HUES64 (cell line): ENCODE measurements around the gene C7orf33.

ENCODE experiments used
- H3K27ac ChIP-seq: 2 replicates; pipeline ENCODE4 v1.7.0; 2013; ENCODE audit warnings: low read depth, low read length, inconsistent platforms
- H3K27me3 ChIP-seq: 2 replicates; pipeline ENCODE4 v1.6.1; 2013; ENCODE audit warnings: mild to moderate bottlenecking, low read length; ENCODE audit not compliant: insufficient read depth
- H3K36me3 ChIP-seq: 2 replicates; pipeline ENCODE4 v1.6.1; 2013; ENCODE audit warnings: mild to moderate bottlenecking, low read length; ENCODE audit not compliant: insufficient read depth
- H3K4me1 ChIP-seq: 2 replicates; pipeline ENCODE4 v1.6.1; 2013; ENCODE audit warnings: mild to moderate bottlenecking, low read length, moderate library complexity; ENCODE audit not compliant: insufficient read depth
- H3K4me3 ChIP-seq: 2 replicates; pipeline ENCODE4 v1.5.1; 2013; ENCODE audit warnings: mild to moderate bottlenecking, low read length, moderate library complexity
- H3K9ac ChIP-seq: 2 replicates; pipeline ENCODE4 v1.6.1; 2013; ENCODE audit warnings: mild to moderate bottlenecking, low read depth, low read length
- H3K9me3 ChIP-seq: 2 replicates; pipeline ENCODE4 v1.6.1; 2013; ENCODE audit warnings: low read depth, low read length; ENCODE audit not compliant: insufficient read depth
- WGBS: fragments of 150-250, 120-280 bp; methylation state at CpG from one replicate; pipeline ENCODE4 v1.1.7; 2013; ENCODE audit warnings: missing lambda C conversion rate; 5-methylcytosine and 5-hydroxymethylcytosine counted together

The C7orf33 gene

GRCh38 chr7:148607151-148607661 lies 16.6 kb downstream of the C7orf33 start:
- Histone ChIP-seq H3K9ac (0 out of 2 replicates have a peak overlapping the region, but pooled peaks have one; percentile 13), H3K4me3 (no peak overlapping the region), H3K27me3 (no peaks in the 10 kb centered on the region), H3K27ac (peak overlapping the region; percentile 56), H3K9me3 (no peaks in the 10 kb centered on the region), H3K4me1 (peaks cover 21% of the 10 kb centered on the region), H3K36me3 (no peaks in the 10 kb centered on the region)
- WGBS = 2% methylated on average over 4 of the region's 4 CpGs

- Histone ChIP-seq H3K36me3 (no peaks in the 10 kb centered on the region), H3K9me3 (no peaks in the 10 kb centered on the region), H3K4me1 (peaks cover 21% of the 10 kb centered on the region), H3K9ac (no peak overlapping the region), H3K4me3 (no peak overlapping the region), H3K27me3 (no peaks in the 10 kb centered on the region), H3K27ac (no peak overlapping the region)
- 72% methylated on average over 3 of the region's 3 CpGs for WGBS
These were observed 18.6 kb downstream of the C7orf33 start for GRCh38 chr7:148609045-148609725.

DNA sequence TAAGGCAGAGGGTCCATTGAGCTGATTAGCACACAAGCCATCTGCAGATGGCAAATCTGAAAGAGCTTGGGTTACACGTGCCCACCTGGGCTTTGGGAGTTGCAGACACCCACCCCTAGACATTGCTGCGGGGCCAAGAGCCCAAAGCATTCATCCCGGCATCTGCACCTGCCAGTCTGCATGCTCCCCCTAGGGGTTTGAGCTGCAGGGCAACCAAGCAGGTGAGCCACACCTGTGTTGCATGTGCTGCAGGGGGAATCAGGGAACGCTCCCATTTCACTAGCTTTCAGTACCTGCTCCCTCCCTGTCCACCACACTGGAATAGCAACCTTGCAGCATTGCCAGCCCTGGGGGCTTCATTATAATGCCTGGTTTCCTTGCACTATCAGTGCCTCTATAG lies 21.1 kb downstream of the C7orf33 start:
- Histone ChIP-seq H3K9ac (no peak overlapping the region), H3K36me3 (no peaks in the 10 kb centered on the region), H3K27me3 (no peaks in the 10 kb centered on the region), H3K9me3 (no peaks in the 10 kb centered on the region), H3K4me3 (no peak overlapping the region), H3K27ac (no peak overlapping the region), H3K4me1 (peaks cover 21% of the 10 kb centered on the region)
- WGBS = 74% methylated on average over 4 of the region's 4 CpGs

GRCh38 chr7:148615085-148615730 lies 24.6 kb downstream of the C7orf33 start:
- Histone ChIP-seq H3K9me3 (no peaks in the 10 kb centered on the region), H3K4me3 (no peak overlapping the region), H3K9ac (no peak overlapping the region), H3K4me1 (no peaks in the 10 kb centered on the region), H3K36me3 (no peaks in the 10 kb centered on the region), H3K27ac (no peak overlapping the region), H3K27me3 (no peaks in the 10 kb centered on the region)
- WGBS = 92% methylated on average over 6 of the region's 6 CpGs

- H3K4me3 ChIP-seq = no peak overlapping the region
- WGBS = 87% methylated on average over 6 of the region's 6 CpGs
- H3K4me1 ChIP-seq = peaks cover 24% of the 10 kb centered on the region
- H3K27me3 ChIP-seq = no peaks in the 10 kb centered on the region
- no peak overlapping the region for H3K27ac ChIP-seq
- H3K36me3 ChIP-seq = no peaks in the 10 kb centered on the region
- no peak overlapping the region for H3K9ac ChIP-seq
- H3K9me3 ChIP-seq = no peaks in the 10 kb centered on the region
These were observed 30.3 kb downstream of the C7orf33 start for GRCh38 chr7:148620749-148621359.

DNA sequence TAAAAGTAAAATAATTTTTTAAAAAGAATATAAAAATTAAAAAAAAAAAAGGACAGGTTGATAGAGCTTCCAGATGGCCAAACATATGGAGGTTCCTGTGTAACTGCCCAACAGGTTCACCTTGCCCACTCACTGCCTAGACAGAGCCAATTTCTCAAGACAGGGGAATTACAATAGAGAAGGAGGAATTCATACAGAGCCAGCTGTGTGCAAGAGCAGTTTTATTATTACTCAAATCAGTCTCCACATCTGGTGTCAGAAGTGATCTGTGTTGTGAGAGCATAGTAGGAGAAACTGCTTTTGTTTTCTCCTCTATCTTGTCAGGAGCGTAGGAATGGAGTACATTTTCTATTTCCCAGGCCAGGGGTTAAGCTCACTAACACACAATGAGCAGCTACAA lies 31.0 kb downstream of the C7orf33 start:
- WGBS = 100% methylated on average over 1 of the region's 1 CpG
- H3K9me3 ChIP-seq = no peaks in the 10 kb centered on the region
- no peaks in the 10 kb centered on the region for H3K27me3 ChIP-seq
- H3K4me3 ChIP-seq = no peak overlapping the region
- H3K27ac ChIP-seq = no peak overlapping the region
- H3K4me1 ChIP-seq = peaks cover 24% of the 10 kb centered on the region
- no peaks in the 10 kb centered on the region for H3K36me3 ChIP-seq
- no peak overlapping the region for H3K9ac ChIP-seq

DNA sequence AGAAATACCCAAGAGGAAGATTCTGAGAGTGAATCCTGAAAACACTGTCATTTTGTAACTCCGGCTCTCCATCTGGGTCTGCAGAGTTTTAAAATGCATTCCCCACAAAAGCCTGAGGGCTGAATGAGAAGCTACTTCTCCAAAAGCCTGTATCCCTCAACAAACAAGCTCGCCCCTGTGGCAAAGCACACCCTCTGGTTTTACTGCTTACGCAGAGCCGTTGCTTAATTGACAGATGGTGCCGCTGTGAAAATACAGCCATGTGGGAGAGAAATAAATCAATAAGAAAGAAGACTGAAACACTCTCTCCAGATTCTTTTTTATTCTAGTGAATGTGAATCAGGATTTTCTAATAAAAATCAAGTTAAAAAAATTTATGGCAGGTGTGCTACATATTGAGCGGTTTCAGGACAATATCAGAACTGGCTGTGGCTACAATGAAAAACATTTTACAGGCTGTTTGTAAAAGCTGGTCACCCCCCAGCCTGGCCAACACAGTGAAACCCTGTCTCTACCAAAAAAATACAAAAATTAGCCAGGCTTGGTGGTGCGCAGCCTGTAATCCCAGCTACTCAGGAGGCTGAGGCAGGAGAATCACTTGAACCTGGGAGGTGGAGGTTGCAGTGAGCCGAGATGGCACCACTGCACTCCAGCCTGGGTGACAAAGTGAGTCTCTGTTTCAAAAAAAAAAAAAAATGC lies 32.5 kb downstream of the C7orf33 start:
- no peaks in the 10 kb centered on the region for H3K27me3 ChIP-seq
- no peak overlapping the region for H3K27ac ChIP-seq
- 82% methylated on average over 5 of the region's 8 CpGs for WGBS
- peaks cover 24% of the 10 kb centered on the region for H3K4me1 ChIP-seq
- no peak overlapping the region for H3K9ac ChIP-seq
- H3K36me3 ChIP-seq = no peaks in the 10 kb centered on the region
- H3K4me3 ChIP-seq = no peak overlapping the region
- H3K9me3 ChIP-seq = no peaks in the 10 kb centered on the region

DNA sequence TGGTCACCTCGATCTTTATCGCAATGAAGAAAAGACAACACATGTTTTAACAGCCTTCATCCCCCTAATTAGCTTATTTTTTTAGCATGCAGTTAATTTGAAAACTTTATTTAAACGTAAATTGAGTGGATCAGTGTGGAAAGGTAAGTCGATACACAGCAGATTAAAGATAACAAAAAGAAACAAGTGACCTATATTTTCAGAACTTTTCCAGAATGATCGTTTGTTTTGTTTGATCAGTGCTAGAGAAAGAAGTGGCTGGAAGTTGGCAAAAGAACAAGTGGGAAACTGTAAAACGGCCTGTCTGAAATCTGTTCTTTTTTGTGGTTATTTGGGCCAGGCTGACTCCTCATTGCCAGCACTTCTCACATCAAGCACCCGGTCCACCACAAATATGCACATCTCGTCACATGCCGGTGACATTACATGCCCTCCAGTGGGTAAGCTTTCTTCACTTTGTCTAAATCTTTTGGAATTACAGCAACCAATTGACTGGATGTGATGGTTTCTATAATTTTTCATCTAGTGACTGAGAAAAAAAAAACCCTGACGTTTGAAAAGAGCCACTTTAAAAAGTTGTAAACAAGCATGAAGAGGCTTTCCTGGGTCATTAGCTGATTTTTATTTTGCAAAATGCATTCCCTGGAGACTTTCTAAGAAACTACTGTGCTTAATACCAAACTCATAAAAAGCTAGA lies 33.2 kb downstream of the C7orf33 start:
- H3K27ac ChIP-seq = no peak overlapping the region
- 81% methylated on average over 7 of the region's 10 CpGs for WGBS
- no peaks in the 10 kb centered on the region for H3K9me3 ChIP-seq
- H3K4me1 ChIP-seq = peaks cover 24% of the 10 kb centered on the region
- no peak overlapping the region for H3K4me3 ChIP-seq
- no peaks in the 10 kb centered on the region for H3K36me3 ChIP-seq
- H3K27me3 ChIP-seq = no peaks in the 10 kb centered on the region
- H3K9ac ChIP-seq = no peak overlapping the region

GRCh38 chr7:148624735-148625134 lies 34.2 kb downstream of the C7orf33 start:
- peaks cover 24% of the 10 kb centered on the region for H3K4me1 ChIP-seq
- no peak overlapping the region for H3K9ac ChIP-seq

GRCh38 chr7:148625342-148625741 lies 34.8 kb downstream of the C7orf33 start:
- Histone ChIP-seq H3K36me3 (no peaks in the 10 kb centered on the region), H3K27ac (no peak overlapping the region), H3K4me3 (no peak overlapping the region), H3K4me1 (peaks cover 24% of the 10 kb centered on the region), H3K9me3 (no peaks in the 10 kb centered on the region), H3K27me3 (no peaks in the 10 kb centered on the region), H3K9ac (no peak overlapping the region)
- 91% methylated on average over 3 of the region's 3 CpGs for WGBS

More at GRCh38 chr7:148624735-148625134, 34.2 kb downstream of the C7orf33 start:
- no peaks in the 10 kb centered on the region for H3K27me3 ChIP-seq
- H3K36me3 ChIP-seq = no peaks in the 10 kb centered on the region
- H3K4me3 ChIP-seq = no peak overlapping the region
- H3K9me3 ChIP-seq = no peaks in the 10 kb centered on the region
- 92% methylated on average over 4 of the region's 4 CpGs for WGBS
- no peak overlapping the region for H3K27ac ChIP-seq
